Panc1 (cell line): ENCODE results near the gene FOS. TPM values are rescaled to one million over a fixed set of nuclear protein-coding genes. Genes with fewer than 3 reads are reported as not detected.

Experiments used
- ATAC-seq: fragments of 200-7000 bp; cut with Tn5 transposase; 2 replicates; pipeline ENCODE4 v1.9.1; 2020; ENCODE audit warnings: mild to moderate bottlenecking, moderate library complexity
- BruUV-seq: library from RNA; stranded (reverse); fragments of 400-500 nt; replicated peaks from 2 replicates; lab custom pipeline; 2021; lab: Mats Ljungman, UMichigan
- CTCF ChIA-PET: fragments of 300-600 bp; sonication (Branson Sonifier 250); formaldehyde crosslinking; loops from one replicate; lab custom pipeline; 2022; ENCODE audit warnings: antibody characterized with exemption; lab: Charles Lee
- POLR2A ChIA-PET: fragments of 300-600 bp; sonication (Branson Sonifier 250); formaldehyde crosslinking; loops from one replicate; lab custom pipeline; 2022; ENCODE audit warnings: antibody characterized with exemption; lab: Charles Lee
- DNase-seq: peaks from one replicate; pipeline ENCODE4 v3.0.0-alpha.2; 2010; ENCODE audit warnings: low read depth, low spot score
- H3K27ac ChIP-seq: 2 replicates; pipeline ENCODE4 v1.5.1; 2011; ENCODE audit warnings: mild to moderate bottlenecking, low read length, inconsistent platforms
- H3K27me3 ChIP-seq: fragments of 200-500 bp; sonication (Bioruptor generic); 2 replicates; pipeline ENCODE4 v1.6.0; 2014; ENCODE audit warnings: low read length, inconsistent platforms; ENCODE audit not compliant: control insufficient read depth, insufficient read depth
- H3K36me3 ChIP-seq: fragments of 200-500 bp; sonication (Bioruptor generic); 2 replicates; pipeline ENCODE4 v1.5.1; 2014; ENCODE audit warnings: inconsistent platforms, mild to moderate bottlenecking, low read length, moderate library complexity; ENCODE audit not compliant: control insufficient read depth, insufficient read depth
- H3K4me1 ChIP-seq: 2 replicates; pipeline ENCODE4 v1.5.1; 2011; ENCODE audit warnings: inconsistent platforms, mild to moderate bottlenecking, low read length, moderate library complexity; ENCODE audit not compliant: control insufficient read depth, insufficient read depth
- H3K4me3 ChIP-seq, 2 experiments: 2 replicates each; pipeline ENCODE4 v1.5.1; 2011 to 2012; ENCODE audit warnings: low read depth in 2 of 2, low read length in 2 of 2, mild to moderate bottlenecking in 2 of 2, inconsistent platforms in 1 of 2, moderate library complexity in 1 of 2
- H3K9me3 ChIP-seq: fragments of 200-500 bp; sonication (Bioruptor generic); 2 replicates; pipeline ENCODE4 v1.5.1; 2014; ENCODE audit warnings: low read depth, mild to moderate bottlenecking, inconsistent platforms, low read length, moderate library complexity; ENCODE audit not compliant: control insufficient read depth, insufficient read depth
- CTCF ChIP-seq: fragments of 450-650 bp; IDR thresholded peaks from 2 replicates; pipeline ENCODE4 v1.5.1; 2017; ENCODE audit warnings: mild to moderate bottlenecking
- POLR2AphosphoS5 ChIP-seq: IDR thresholded peaks from 2 replicates; pipeline ENCODE4 v1.6.1; 2012; ENCODE audit warnings: mild to moderate bottlenecking, low read depth, low read length, moderate library complexity
- REST ChIP-seq, 2 experiments: IDR thresholded peaks; 2 replicates each; pipeline ENCODE4 v1.6.1; 2011 to 2012; ENCODE audit warnings: low read depth in 2 of 2, control low read depth in 1 of 2, low read length in 1 of 2, mild to moderate bottlenecking in 1 of 2, moderate library complexity in 1 of 2; ENCODE audit not compliant: insufficient read depth in 1 of 2
- SIN3A ChIP-seq: IDR thresholded peaks from 2 replicates; pipeline ENCODE4 v1.6.1; 2012; ENCODE audit warnings: low read depth, mild to moderate bottlenecking, low read length, moderate library complexity, borderline replicate concordance; ENCODE audit not compliant: insufficient read depth
- TCF7L2 ChIP-seq: IDR thresholded peaks from 2 replicates; pipeline ENCODE4 v1.6.1; 2011; ENCODE audit warnings: mild to moderate bottlenecking, low read depth, low read length, inconsistent platforms
- in situ Hi-C: cut with HindIII; loops from 2 replicates; pipeline ENCODE4 v1.10.0; 2016; ENCODE audit warnings: low sequenced_read_pairs, low pct_unique_long_range_greater_than_20kb
- intact Hi-C: fragments of 100-400 bp; cut with micrococcal nuclease; formaldehyde crosslinking; loops from one replicate; pipeline ENCODE4 v1.10.0; 2022; ENCODE audit not compliant: unreplicated experiment
- total RNA-seq: library from RNA; stranded (reverse); gene quantifications from one replicate; pipeline ENCODE4 v1.2.1, GENCODE V29; 2021; ENCODE audit not compliant: unreplicated experiment

Gene FOS
- total RNA-seq, 1 experiment from 2014 or later: 26.8 TPM

- intact Hi-C loops (no loop called here), in situ Hi-C loops (no loop called here)
- TSS peak; percentile 99 for BruUV-seq
- H3K27ac ChIP-seq: peak overlapping the region; percentile 76
- TF ChIP-seq REST (IDR thresholded peaks at IDR 0.05; ENCODE audit: insufficient read depth in 1 of 2, low read depth in 2 of 2, low read length in 1 of 2) (no peak), SIN3A (no peak), POLR2AphosphoS5 (no peak), TCF7L2 (no peak), CTCF (no peak)
- H3K27me3 ChIP-seq: no peaks in the 10 kb centered on the region
- H3K9me3 ChIP-seq: no peaks in the 10 kb centered on the region
- DNase-seq (no peak), ATAC-seq (no peak)
- CTCF ChIA-PET: interaction anchor here (1.0 kb wide), 1 partner anchor 36 kb away, joined by 3 read pairs; no protein-coding TSS in a partner anchor
- peak overlapping the region; percentile 55 to 61 for H3K4me3 ChIP-seq
- POLR2A ChIA-PET: interaction anchor here (1.0 to 1.1 kb wide), 2 partner anchors 18 to 20 kb away, joined by 4 to 10 read pairs; no protein-coding TSS in a partner anchor
- no peaks in the 10 kb centered on the region for H3K36me3 ChIP-seq
- H3K4me1 ChIP-seq: peaks cover 14% of the 10 kb centered on the region
Observed at GRCh38 chr14:75259510-75259855, 19.1 kb upstream of the FOS start.

- H3K36me3 ChIP-seq: no peaks in the 10 kb centered on the region
- BruUV-seq: no TSS peak
- no peaks in the 10 kb centered on the region for H3K27me3 ChIP-seq
- H3K4me3 ChIP-seq: no peak overlapping the region; a peak in 1 of 4 replicates
- intact Hi-C loops: no loop called here
- no peak for ATAC-seq
- H3K9me3 ChIP-seq: no peaks in the 10 kb centered on the region
- TF ChIP-seq SIN3A (no peak), REST (IDR thresholded peaks at IDR 0.05; ENCODE audit: insufficient read depth in 1 of 2, low read depth in 2 of 2, low read length in 1 of 2) (no peak), CTCF (no peak), POLR2AphosphoS5 (no peak), TCF7L2 (no peak)
- ChIA-PET POLR2A (interaction anchor here (0.6 to 0.9 kb wide), 2 partner anchors 104 to 401 kb away, joined by 3 read pairs; partner anchors contain the start of genes ERG28 and TTLL5), CTCF (interaction anchor here (0.5 kb wide), 1 partner anchor 128 kb away, joined by 5 read pairs; no protein-coding TSS in a partner anchor)
- no peak overlapping the region for H3K27ac ChIP-seq
- in situ Hi-C loops: no loop called here
- DNase-seq: no peak
- H3K4me1 ChIP-seq: peaks cover 14% of the 10 kb centered on the region
Observed at GRCh38 chr14:75260025-75260763, 18.4 kb upstream of the FOS start.
